Smooth muscle cell (in vitro differentiated cells): ENCODE results near the gene COMTD1. TPM values are rescaled to one million over a fixed set of nuclear protein-coding genes. Genes with fewer than 3 reads are reported as not detected.

ENCODE experiments used
- DNase-seq: peaks from one replicate; lab custom pipeline; 2025; ENCODE audit not compliant: unreplicated experiment; lab: John Stamatoyannopoulos, UW
- H2AFZ ChIP-seq: fragments of 200-600 bp; sonication (generic); 2 replicates; pipeline ENCODE4 v1.6.0; 2016; ENCODE audit warnings: antibody characterized with exemption, low read depth, mild to moderate bottlenecking
- H3F3A ChIP-seq: fragments of 200-600 bp; sonication (generic); 2 replicates; pipeline ENCODE4 v1.6.0; 2017; ENCODE audit warnings: antibody characterized with exemption, low read depth
- H3K27ac ChIP-seq: fragments of 200-600 bp; sonication (generic); 2 replicates; pipeline ENCODE4 v1.5.1; 2016; ENCODE audit warnings: low read depth, mild to moderate bottlenecking
- H3K27me3 ChIP-seq: fragments of 200-600 bp; sonication (generic); 2 replicates; pipeline ENCODE4 v1.6.1; 2016; ENCODE audit warnings: low read depth, mild to moderate bottlenecking
- H3K36me3 ChIP-seq: fragments of 200-600 bp; sonication (generic); 2 replicates; pipeline ENCODE4 v1.5.1; 2016; ENCODE audit warnings: low read depth
- H3K4me1 ChIP-seq: fragments of 200-600 bp; sonication (generic); 2 replicates; pipeline ENCODE4 v1.5.1; 2016; ENCODE audit warnings: low read depth
- H3K4me2 ChIP-seq: fragments of 200-600 bp; sonication (generic); 2 replicates; pipeline ENCODE4 v1.6.0; 2016; ENCODE audit warnings: mild to moderate bottlenecking
- H3K4me3 ChIP-seq: fragments of 200-600 bp; sonication (generic); 2 replicates; pipeline ENCODE4 v1.5.1; 2016; ENCODE audit warnings: mild to moderate bottlenecking
- H3K79me2 ChIP-seq: fragments of 200-600 bp; sonication (generic); 2 replicates; pipeline ENCODE4 v1.6.0; 2016; ENCODE audit warnings: low read depth, mild to moderate bottlenecking
- H3K9ac ChIP-seq: fragments of 200-600 bp; sonication (generic); 2 replicates; pipeline ENCODE4 v1.6.0; 2016; ENCODE audit warnings: low read depth
- H3K9me3 ChIP-seq: fragments of 200-600 bp; sonication (generic); replicated peaks from 2 replicates; pipeline ENCODE4 v1.5.1; 2016; ENCODE audit warnings: low read depth
- H4K20me1 ChIP-seq: fragments of 200-600 bp; sonication (generic); 2 replicates; pipeline ENCODE4 v1.6.0; 2016; ENCODE audit warnings: low read depth
- WGBS: methylation state at CpG from one replicate; pipeline ENCODE4 v1.1.7; 2016; ENCODE audit warnings: low lambda C conversion rate; 5-methylcytosine and 5-hydroxymethylcytosine counted together
- polyA plus RNA-seq: library from polyadenylated mRNA; unstranded; fragments of >200 nt; fragmentation: Nextera tagmentation; extraction: Ambion mirVana; gene quantifications from 2 replicates; pipeline ENCODE4 v1.2.1, GENCODE V29; 2016
- total RNA-seq: library from RNA; depleted of rRNA; stranded (reverse); fragments of >200 nt; gene quantifications from 2 replicates; pipeline ENCODE4 v1.2.3, GENCODE V29; 2014
- TF ChIP-seq, protein P1 (sequence below): fragments of 200-600 bp; sonication (generic); IDR thresholded peaks from 2 replicates; pipeline ENCODE4 v1.5.1; 2017; ENCODE audit warnings: borderline replicate concordance, mild to moderate bottlenecking, antibody characterized with exemption; ENCODE audit not compliant: insufficient read depth, poor library complexity, severe bottlenecking

Gene COMTD1
- 9.8 and 18.7 TPM in 2 replicates for total RNA-seq
- polyA plus RNA-seq = 8.4 and 9.4 TPM in 2 replicates

DNA sequence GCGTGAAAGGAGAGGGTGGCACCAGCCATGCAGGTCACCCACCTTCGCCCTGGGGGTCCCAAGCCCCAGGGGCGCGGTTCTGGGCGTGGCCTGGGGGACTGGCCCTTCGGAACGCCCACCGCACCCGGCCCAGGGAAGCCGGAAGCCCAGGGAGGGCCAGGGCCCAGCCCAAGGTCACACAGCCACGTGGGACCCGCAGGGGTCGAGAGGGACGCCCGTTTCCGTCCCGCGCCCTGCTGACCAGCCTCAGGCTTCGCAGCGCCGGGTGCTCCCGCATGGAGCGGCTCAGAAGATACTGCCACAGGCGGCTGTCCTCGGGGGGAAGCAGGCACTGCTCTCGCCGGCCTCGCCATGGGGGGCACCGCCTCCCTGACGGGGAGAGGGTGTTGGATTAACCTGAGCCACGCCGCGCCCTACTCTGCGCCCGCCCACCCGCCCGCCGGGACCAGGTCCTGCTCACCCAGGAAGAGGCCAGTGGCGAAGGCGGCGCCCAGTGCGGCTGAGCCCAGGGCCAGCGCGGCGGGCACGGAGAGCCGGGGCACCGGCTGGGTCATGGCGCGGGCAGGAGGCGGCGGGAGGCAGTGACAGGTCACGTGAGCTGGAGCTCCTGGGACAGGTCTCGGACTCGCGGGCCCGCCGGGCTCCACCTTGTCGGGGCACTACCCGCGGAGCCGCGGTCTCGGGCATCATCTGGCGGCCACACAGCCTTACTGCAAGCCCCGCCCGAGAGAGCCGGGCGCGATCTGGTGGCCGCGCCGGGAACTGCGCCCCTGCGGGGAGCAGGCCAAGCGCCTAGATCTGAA is at the start of gene COMTD1:
TSS of gene COMTD1 (minus strand) at position 583 of the 803 bp plus-strand sequence. CDS start at position 554, 29 bp downstream.
- Histone ChIP-seq H2AFZ (peak within 1 kb of the TSS; percentile 72), H3F3A (peaks cover 21% of the 10 kb centered on the region), H4K20me1 (peaks cover 17% of the 10 kb centered on the region), H3K4me2 (peak within 1 kb of the TSS; percentile 98), H3K4me3 (peak within 1 kb of the TSS; percentile 63), H3K27me3 (no peaks in the 10 kb centered on the region), H3K9ac (peak within 1 kb of the TSS; percentile 19), H3K36me3 (no peaks in the 10 kb centered on the region), H3K27ac (no peak within 1 kb of the TSS), H3K79me2 (no peaks in the 10 kb centered on the region), H3K9me3 (no peaks in the 10 kb centered on the region), H3K4me1 (peaks cover 11% of the 10 kb centered on the region)
- TF ChIP-seq, protein P1, sequence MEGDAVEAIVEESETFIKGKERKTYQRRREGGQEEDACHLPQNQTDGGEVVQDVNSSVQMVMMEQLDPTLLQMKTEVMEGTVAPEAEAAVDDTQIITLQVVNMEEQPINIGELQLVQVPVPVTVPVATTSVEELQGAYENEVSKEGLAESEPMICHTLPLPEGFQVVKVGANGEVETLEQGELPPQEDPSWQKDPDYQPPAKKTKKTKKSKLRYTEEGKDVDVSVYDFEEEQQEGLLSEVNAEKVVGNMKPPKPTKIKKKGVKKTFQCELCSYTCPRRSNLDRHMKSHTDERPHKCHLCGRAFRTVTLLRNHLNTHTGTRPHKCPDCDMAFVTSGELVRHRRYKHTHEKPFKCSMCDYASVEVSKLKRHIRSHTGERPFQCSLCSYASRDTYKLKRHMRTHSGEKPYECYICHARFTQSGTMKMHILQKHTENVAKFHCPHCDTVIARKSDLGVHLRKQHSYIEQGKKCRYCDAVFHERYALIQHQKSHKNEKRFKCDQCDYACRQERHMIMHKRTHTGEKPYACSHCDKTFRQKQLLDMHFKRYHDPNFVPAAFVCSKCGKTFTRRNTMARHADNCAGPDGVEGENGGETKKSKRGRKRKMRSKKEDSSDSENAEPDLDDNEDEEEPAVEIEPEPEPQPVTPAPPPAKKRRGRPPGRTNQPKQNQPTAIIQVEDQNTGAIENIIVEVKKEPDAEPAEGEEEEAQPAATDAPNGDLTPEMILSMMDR = peak; percentile 98
- WGBS = under 1% methylated on average over 51 of the region's 76 CpGs
- DNase-seq = peak; percentile 70

DNA sequence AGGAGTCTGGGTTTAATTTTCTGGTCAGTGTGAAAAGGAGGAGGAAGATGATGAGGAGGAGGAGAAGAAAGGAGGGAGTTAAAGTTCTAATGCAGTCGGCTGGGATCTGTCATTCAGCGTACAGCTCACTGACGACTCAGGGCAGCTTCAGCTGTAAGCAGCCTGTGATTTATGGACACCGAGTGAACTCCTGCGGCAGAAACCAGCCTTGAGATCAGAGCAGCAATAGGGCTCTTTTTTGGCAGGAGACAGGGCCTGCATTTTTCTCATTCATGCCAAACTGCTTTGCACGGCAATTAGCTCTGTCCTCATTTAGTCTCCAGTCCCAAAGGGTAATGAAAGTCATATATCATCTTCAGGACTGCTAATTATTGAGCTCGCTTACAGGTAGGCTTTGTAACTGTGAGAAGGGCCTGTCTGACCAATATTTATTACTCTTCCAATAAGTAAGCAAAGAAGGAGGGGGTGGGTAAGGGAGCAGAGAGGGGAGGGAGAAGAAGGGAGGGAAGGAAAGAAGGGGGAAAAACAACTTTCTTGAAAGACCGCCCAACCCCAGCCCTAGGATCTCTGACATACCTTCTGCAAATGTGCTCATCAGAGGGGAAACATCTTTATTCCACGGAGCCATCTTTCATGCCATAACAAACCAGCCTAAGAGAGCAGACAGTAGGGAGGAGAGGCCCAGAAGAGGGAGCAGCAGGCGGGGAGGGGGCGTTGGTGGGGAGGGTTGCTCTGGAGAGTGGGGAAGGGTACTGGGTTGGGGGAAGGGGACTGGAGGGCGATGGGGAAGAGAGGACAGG is 48.1 kb upstream of the COMTD1 start:
- Histone ChIP-seq H3K4me1 (peaks cover 4% of the 10 kb centered on the region), H3K9ac (no peak overlapping the region), H3K27me3 (no peaks in the 10 kb centered on the region), H3F3A (no peaks in the 10 kb centered on the region), H2AFZ (peak overlapping the region; percentile 85), H3K4me2 (peak overlapping the region; percentile 80), H3K27ac (no peak overlapping the region), H4K20me1 (no peaks in the 10 kb centered on the region), H3K9me3 (no peaks in the 10 kb centered on the region), H3K36me3 (no peaks in the 10 kb centered on the region), H3K79me2 (no peaks in the 10 kb centered on the region), H3K4me3 (peak overlapping the region; percentile 22)
- TF ChIP-seq, protein P1 = no peak
- WGBS = 30% methylated on average over 12 of the region's 12 CpGs
- no peak for DNase-seq

DNA sequence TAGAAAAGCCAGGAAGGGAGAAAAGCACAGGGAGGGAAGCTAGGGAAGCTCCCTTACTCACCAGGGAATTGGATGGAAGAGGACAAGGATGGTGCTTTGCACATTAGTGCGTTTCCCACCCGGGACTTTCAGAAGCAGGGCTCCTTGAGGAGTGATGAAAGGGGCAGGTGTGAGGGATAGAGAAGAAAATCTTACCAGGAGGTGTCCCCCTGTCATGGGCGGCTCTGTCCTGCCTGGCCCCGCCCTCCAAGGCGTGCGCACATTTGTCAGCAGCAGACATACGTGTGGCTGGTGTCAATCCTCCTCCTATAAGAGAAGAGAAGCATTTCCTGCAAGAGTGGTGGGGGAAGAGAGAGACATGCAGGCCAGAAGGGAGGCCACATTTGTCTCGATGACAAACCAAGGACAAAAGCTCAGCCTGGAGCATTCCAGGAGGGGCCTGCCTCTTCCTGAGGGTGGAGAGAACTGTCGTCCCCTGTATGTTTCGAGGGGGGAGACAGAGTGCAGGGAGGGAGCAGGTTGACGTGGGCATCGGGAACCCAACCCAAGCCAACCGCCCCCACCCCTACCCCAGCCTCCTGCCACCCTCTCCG is 47.4 kb upstream of the COMTD1 start:
- 18% methylated on average over 14 of the region's 14 CpGs for WGBS
- Histone ChIP-seq H3K36me3 (no peaks in the 10 kb centered on the region), H3K4me3 (peak overlapping the region; percentile 22), H3K27ac (no peak overlapping the region), H3F3A (no peaks in the 10 kb centered on the region), H3K4me2 (peak overlapping the region; percentile 80), H3K9ac (no peak overlapping the region), H3K4me1 (peaks cover 4% of the 10 kb centered on the region), H3K79me2 (no peaks in the 10 kb centered on the region), H3K9me3 (no peaks in the 10 kb centered on the region), H3K27me3 (no peaks in the 10 kb centered on the region), H2AFZ (peak overlapping the region; percentile 85), H4K20me1 (no peaks in the 10 kb centered on the region)
- TF ChIP-seq, protein P1 = no peak
- DNase-seq = no peak
